GM19023 (cell line): Measurements from ENCODE around the gene PRCP.
"Not testable (repeated sequence)": the region's sequence is repeated elsewhere in the genome, so short reads cannot be mapped to it uniquely, and the experiment has no call there.

ENCODE experiments used
- ATAC-seq: cut with Tn5 transposase; IDR thresholded peaks from one replicate; pipeline ENCODE4 v1.9.1; 2021; ENCODE audit warnings: mild to moderate bottlenecking, moderate library complexity; ENCODE audit not compliant: unreplicated experiment

Gene PRCP

GRCh38 chr11:82873919-82874333 lies 26.3 kb downstream of the PRCP start:
- ATAC-seq, result no peak

- no peak for ATAC-seq
Measured at GRCh38 chr11:82872377-82873150, 27.7 kb downstream of the PRCP start.

DNA sequence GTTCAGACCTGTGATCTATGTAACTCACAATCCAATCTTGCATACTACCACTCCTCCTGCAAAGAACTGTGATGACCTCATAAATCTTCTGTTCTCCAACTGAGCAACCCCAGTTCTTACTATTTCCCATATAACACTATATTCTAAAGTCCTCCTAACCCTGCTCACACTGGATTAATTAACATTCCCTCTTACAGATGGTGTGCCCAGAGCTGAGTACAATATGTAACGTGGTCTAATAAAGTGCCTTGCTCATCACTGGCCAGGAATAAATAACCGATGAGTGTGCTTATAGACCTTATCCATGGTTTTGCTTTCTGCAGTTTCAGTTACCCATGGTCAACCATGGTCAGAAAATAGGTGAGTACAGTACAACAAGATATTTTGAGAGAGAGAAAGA lies 28.6 kb downstream of the PRCP start:
- ATAC-seq, result no peak

DNA sequence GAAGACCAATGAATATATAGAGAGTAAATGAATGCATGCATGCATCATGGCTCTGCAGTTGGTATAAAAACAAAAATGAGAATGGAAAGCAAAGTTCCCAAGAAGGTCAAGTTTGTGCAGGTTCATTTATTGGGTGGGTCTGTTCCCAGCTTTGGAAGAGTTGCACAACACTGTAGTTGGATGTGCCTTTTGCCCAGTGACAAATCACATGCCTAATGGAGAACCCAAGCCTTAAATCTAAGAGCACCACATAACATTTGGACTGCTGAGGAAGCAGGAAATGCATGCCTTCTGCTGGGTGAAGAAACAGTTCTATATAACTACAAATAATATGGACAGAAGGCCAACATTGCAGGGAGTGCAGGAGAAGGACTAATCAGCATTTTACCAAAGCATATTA lies 30.6 kb downstream of the PRCP start:
- no peak for ATAC-seq

- no peak for ATAC-seq
Measured at GRCh38 chr11:82867495-82868082, 32.6 kb downstream of the PRCP start.

DNA sequence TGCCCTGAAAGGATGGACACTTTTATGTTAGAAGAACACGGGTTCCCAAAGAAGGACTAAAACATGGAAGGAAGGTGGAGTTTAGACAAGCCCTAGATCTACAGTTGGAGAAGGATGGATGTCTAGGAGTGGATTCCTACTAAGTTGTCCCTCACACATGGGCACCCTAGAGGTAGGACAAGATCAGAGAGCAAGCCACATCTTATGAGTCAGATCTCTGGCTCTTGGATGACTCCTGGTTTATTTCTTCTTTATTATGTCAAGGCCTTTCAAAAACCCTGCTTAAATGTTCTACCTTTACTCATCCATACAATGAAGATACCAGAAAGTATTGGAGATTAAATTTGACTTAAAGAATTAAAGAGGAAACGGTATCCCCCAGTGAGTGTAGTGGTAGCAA lies 34.4 kb downstream of the PRCP start:
- no peak for ATAC-seq

GRCh38 chr11:82864268-82864667 lies 36.0 kb downstream of the PRCP start:
- no peak for ATAC-seq

DNA sequence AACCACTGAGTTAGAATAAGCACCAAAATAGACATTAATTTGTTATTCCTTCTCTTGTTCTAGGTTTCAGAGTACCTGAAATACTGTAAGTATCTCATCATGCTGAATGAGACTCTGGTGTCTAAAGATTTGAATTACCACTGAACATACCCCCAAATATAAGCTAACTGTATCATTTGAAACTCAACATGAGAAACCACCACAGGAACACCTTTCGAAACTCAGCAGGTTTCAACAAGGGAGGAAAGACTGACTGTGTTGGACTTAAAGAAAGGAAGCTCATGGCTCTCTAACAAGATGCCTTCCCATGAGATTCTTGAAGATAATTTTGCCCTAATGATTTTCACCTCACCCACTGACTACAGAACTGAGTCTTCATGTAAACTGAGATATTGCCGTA lies 37.0 kb downstream of the PRCP start:
- no peak for ATAC-seq

- no peak for ATAC-seq
Measured at GRCh38 chr11:82862379-82862778, 37.9 kb downstream of the PRCP start.

- ATAC-seq, result no peak
Measured at GRCh38 chr11:82859750-82860149, 40.5 kb downstream of the PRCP start.

- ATAC-seq, result no peak
Measured at GRCh38 chr11:82858556-82859091, 41.6 kb downstream of the PRCP start.

DNA sequence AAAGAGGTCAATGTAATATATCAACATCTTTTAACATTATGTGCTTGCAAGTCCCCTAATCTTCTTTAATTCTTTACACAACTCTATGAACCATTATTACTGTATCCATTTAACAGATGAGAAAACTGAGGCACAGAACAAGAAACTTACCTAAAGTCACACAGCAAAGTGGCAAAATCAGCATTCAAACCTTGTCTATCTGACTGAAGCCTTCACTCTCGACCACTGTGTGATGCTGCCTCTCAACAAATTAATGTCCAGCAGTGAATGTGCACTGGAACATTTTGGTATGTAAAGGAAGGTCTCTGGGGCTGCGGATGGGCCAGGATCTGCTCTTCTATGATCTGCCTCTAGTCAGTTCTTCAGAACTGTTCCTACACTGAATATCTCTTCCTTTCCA lies 42.1 kb downstream of the PRCP start:
- no peak for ATAC-seq

DNA sequence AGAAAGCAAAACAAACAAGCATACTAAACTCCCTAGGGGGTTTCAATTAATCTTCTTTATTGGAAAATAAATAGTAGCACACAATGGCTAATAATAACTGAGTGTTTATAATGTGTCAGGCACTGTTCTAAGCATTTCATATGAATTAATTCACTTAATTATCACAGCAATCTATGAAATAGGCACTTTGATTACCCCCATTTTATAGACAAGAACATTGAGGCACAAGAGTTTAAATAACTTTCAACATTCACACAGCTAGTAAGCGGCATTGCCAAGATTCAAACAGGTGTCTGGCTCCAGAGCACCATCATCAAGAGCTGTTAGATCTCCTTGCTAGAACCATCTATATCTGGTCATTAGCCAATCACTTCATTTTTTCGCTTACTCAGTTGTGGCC lies 43.1 kb downstream of the PRCP start:
- ATAC-seq, result no peak

GRCh38 chr11:82855616-82856015 lies 44.6 kb downstream of the PRCP start:
- ATAC-seq, result no peak

DNA sequence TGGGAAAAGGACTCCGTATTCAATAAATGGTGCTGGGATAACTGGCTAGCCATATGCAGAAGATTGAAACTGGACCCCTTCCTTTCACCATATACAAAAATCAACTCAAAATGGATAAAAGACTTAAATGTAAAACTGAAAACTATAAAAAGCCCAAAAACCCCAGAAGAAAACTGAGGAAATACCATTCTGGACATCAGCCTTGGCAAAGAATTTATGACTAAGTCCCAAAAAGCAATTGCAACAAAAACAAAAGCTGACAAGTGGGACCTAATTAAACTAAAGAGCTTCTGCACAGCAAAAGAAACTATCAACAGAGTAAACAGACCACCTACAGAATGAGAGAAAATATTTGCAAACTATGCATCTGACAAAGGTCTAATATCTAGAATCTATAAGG lies 45.3 kb downstream of the PRCP start:
- not testable (repeated sequence) for ATAC-seq

DNA sequence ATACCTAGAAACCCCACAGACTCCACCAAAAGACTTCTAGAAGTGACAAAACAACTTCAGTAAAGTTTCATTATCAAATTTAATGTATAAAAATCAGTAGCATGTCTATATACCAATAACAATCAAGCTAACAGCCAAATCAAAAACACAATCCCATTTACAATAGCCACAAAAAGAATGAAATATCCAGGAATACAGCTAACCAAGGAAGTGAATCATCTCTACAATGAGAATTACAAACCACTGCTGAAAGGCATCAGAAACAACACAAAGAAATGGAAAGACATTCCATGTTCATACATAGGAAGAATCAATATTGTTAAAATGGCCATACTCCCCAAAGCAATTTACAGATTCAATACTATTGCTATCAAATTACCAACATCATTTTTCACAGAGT lies 46.0 kb downstream of the PRCP start:
- no peak for ATAC-seq

DNA sequence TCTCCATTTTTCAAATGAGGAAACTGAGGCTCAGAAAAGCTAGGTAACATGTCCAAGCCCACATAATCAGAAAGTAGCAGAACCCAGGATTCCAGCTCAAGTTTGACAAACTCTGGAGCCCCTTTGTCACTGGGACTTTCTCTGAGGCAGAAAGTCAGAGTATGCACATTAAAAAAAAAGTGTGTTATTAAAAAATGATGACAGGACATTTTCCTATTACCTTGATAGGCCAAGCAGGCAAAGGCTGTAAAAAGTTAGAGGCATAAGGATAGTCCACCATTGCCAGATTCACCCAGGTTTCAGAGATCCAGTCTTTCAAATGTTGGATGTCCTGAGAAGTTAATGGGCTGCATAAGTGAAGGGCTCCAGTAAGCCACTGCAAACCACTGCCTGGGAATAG lies 51.4 kb downstream of the PRCP start:
- ATAC-seq, result no peak

DNA sequence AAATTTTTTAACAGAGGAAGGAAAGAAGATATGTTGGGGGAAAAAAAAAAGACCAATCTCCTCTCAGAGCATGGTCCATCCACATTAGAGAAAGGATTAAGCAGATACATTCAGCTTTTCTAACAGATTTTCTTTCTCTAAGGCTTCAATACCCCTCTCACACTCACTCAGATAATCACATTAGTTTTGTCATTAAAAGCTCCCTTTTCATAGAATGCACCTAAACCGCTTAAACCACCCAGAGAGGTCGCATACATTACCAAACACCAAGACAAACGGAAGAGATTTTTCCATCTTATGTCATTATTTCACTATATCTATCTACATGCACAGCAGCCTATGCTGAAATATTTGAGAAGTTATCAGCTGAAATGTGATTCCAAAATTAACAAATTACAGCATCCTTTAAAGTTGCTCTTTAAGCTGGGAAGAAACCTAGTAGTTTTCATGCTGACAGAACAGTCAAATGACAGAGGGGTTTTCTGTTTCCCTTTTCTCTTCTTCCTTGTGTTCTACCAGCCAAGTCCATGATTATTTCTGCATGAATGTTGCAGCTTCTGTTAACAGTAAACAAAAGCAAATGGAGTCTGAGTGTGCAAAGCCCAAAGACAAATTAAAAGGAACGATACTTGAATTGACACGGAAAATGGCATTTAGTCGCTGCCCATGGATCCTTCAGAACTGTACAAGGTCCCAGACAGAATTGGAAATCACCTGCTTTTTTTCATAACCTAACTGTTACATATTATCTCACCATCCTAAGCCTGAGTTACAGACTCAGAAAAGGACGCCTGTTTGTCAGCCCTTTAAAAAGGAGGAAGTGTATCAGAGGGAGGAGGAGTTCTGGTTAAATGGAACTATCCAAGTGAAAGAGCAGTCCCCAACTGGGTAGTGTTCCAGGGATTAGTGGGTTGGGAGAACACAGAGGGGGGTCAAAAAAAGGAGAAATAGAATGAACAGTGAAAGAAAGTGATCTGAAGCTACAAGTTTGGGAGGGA lies 54.6 kb downstream of the PRCP start:
- no peak for ATAC-seq

- no peak for ATAC-seq
Measured at GRCh38 chr11:82843057-82843795, 57.0 kb downstream of the PRCP start.

GRCh38 chr11:82842019-82842418 lies 58.2 kb downstream of the PRCP start:
- no peak for ATAC-seq

- ATAC-seq, result no peak
Measured at GRCh38 chr11:82837650-82838049, 62.6 kb downstream of the PRCP start.
